ENCODE measurements around the gene TSSK1B. TPM values are rescaled to one million over a fixed set of nuclear protein-coding genes. Genes with fewer than 3 reads are reported as not detected.

TSSK1B gene
- total and polyA plus RNA-seq, 2 of the 4 experiments (the other 2 are of a cell fraction), result 0.03 to 0.18 TPM

DNA sequence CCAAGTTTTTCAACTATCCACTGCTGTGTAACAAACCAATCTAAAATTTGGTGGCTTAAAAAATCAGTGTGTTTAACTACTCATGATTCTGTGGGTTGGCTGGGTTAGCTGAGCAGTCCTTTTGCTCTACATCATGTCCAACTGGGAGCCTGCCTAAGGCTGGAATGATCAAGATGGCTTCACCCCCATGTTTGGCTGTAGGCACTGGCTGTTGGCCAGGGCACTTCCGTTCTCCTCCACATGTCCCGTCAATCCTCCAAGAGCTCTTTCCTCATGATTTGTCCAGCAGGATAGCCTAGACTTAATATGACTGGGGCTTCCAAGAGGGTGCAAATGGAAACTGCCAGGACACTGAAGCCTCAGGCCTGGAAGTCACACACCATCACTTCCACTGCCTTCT is 17.0 kb upstream of the TSSK1B start:
- Histone ChIP-seq H3K27ac (ENCODE audit: insufficient read depth, low read length) (no peak overlapping the region), H3K56ac (ENCODE audit: extremely low read depth, insufficient read depth, low read length) (no peak overlapping the region)

More for the DNA sequence above, 17.0 kb upstream of the TSSK1B start:
- Histone ChIP-seq H3K4me2 (ENCODE audit: low read depth, low read length) (no peak overlapping the region), H3K9ac (ENCODE audit: low read depth, low read length) (no peak overlapping the region), H3K4ac (ENCODE audit: low read depth, low read length) (no peak overlapping the region), H2AK9ac (replicated peaks; ENCODE audit: low read depth, low read length, poor library complexity) (no peak overlapping the region), H3K23ac (ENCODE audit: low read depth, low read length) (no peak overlapping the region), H3K14ac (replicated peaks; ENCODE audit: low read depth, low read length) (no peak overlapping the region), H2AK5ac (ENCODE audit: low read depth, low read length) (no peak overlapping the region), H3K9me1 (ENCODE audit: insufficient read depth, low read length) (no peaks in the 10 kb centered on the region; the same call in 1 of the 2 replicates), H4K20me1 (ENCODE audit: insufficient read depth, low read length) (no peaks in the 10 kb centered on the region), H3K18ac (ENCODE audit: low read depth, low read length) (no peak overlapping the region), H2BK120ac (ENCODE audit: low read depth, low read length) (no peak overlapping the region), H2BK5ac (ENCODE audit: low read depth, low read length, poor library complexity, severe bottlenecking) (no peak overlapping the region), H2AFZ (replicated peaks; ENCODE audit: low read length, poor library complexity) (no peak overlapping the region), H3K36me3 (ENCODE audit: control insufficient read depth, insufficient read depth, low read length) (no peaks in the 10 kb centered on the region), H4K91ac (ENCODE audit: insufficient read depth, low read depth, low read length) (no peak overlapping the region), H3K4me3 (ENCODE audit: insufficient read depth, low read depth, low read length) (no peak overlapping the region), H2BK15ac (ENCODE audit: low read depth, low read length) (no peak overlapping the region), H2BK20ac (ENCODE audit: low read depth, low read length) (no peak overlapping the region), H3K4me1 (ENCODE audit: control insufficient read depth, insufficient read depth, low read length) (peaks cover 2% of the 10 kb centered on the region; the same call in 1 of the 2 replicates), H3K79me1 (ENCODE audit: low read depth in 1 of 2, low read length in 2 of 2) (no peaks in the 10 kb centered on the region), H3K9me3 (ENCODE audit: control insufficient read depth, insufficient read depth, low read length) (no peaks in the 10 kb centered on the region), H4K5ac (ENCODE audit: low read depth, low read length) (no peak overlapping the region), H4K8ac (ENCODE audit: low read depth in 2 of 2, low read length in 2 of 2) (no peak overlapping the region), H3K27me3 (ENCODE audit: control insufficient read depth, insufficient read depth, low read length) (no peaks in the 10 kb centered on the region)
- BruUV-seq (replicated peaks), result no TSS peak
- in situ Hi-C loops (cut with MboI; ENCODE audit: low sequenced_read_pairs), result no loop called here
- ATAC-seq (ENCODE audit: low read depth), result no peak
- intact Hi-C loops (cut with micrococcal nuclease), result no loop called here
- POLR2A ChIA-PET (ENCODE audit: unreplicated experiment), result no interaction called here
- DNase-seq, result no peak
- CTCF ChIA-PET, result interaction anchor here (0.6 to 1.0 kb wide), 2 partner anchors 13 to 630 kb away, joined by 3 to 5 read pairs; no protein-coding TSS in a partner anchor
- no CpG with 5 or more reads among the region's 2 CpGs for WGBS, 2 experiments (ENCODE audit: extremely low coverage in 2 of 2, insufficient read length in 1 of 2)
- dilution Hi-C loops (cut with HindIII; ENCODE audit: low sequenced_read_pairs, unreplicated experiment), result no loop called here
- TF ChIP-seq, protein P1, sequence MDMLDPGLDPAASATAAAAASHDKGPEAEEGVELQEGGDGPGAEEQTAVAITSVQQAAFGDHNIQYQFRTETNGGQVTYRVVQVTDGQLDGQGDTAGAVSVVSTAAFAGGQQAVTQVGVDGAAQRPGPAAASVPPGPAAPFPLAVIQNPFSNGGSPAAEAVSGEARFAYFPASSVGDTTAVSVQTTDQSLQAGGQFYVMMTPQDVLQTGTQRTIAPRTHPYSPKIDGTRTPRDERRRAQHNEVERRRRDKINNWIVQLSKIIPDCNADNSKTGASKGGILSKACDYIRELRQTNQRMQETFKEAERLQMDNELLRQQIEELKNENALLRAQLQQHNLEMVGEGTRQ (IDR thresholded peaks at IDR 0.05; ENCODE audit: low read depth, low read length), result no peak
